ENCODE data around the gene KCNIP4. TPM values are rescaled to one million over a fixed set of nuclear protein-coding genes. Genes with fewer than 3 reads are reported as not detected.

The KCNIP4 gene
- total and polyA plus RNA-seq, 9 of the 15 experiments (the other 6 are each of a cell fraction or from before 2014, with no cell fraction given), result 0.25 to 0.41 TPM; not detected in 7

DNA sequence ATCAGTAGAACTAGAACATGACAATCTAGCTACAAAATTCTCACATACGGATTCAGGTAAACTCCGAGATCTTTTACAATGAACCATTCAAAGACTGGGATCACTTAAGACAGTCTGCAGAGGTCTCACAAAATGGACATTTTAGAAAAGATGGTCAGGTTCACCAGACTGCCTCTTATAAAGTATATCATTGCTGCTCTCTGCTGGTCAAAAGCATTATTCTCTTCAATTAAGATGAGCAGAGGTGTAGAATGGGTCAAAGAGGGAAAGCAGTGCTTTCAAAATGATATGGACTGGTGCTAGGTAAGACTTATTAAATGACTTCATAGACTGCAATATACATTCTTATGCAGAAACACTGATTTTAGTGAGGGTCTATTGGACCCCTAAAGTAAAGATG, 813.6 kb downstream of the KCNIP4 start (continued):
- TF ChIP-seq SREBF1 (IDR thresholded peaks at IDR 0.05; ENCODE audit: borderline replicate concordance, low read depth, low read length) (no peak), POLR2A (conservative IDR thresholded peaks at IDR 0.05) (no peak), ZNF232 (CRISPR knock-in tag; IDR thresholded peaks at IDR 0.05) (no peak), L3MBTL2 (IDR thresholded peaks at IDR 0.05) (no peak), GTF3C2 (IDR thresholded peaks at IDR 0.05; ENCODE audit: borderline replicate concordance, extremely low read depth, insufficient read length) (no peak), MEF2A (IDR thresholded peaks at IDR 0.05; ENCODE audit: control insufficient read depth, low read depth, low read length) (no peak)

DNA sequence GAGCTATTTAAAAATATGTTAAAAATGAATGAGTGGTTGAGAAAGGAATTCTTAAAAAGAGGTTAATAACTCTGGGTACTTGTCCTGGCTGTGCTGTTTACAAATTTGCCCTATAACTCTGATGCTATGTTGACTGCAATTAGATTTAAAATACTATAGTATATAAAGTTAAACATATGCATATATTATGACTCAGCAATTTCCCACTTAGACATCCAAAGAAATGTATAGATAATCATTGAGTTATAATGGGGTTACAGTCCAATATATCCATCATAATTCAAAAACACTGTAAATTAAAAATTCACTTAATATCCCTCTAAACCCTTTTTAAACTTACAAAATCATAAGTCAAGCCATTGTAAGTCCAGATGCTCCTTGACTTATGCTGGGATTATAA, 818.0 kb downstream of the KCNIP4 start:
- H3K9me1 ChIP-seq (ENCODE audit: control insufficient read depth, insufficient read depth, low read length), result no peaks in the 10 kb centered on the region
- DNase-seq (ENCODE audit: extremely low read depth in 1 of 4, low spot score in 3 of 4) (no peak), ATAC-seq (no peak), FAIRE-seq (no peak)
- H3K9me3 ChIP-seq (replicated peaks; ENCODE audit: control insufficient read depth, insufficient read depth, low read depth, low read length), result 0 out of 2 replicates have a peak, but pooled peaks cover 2% of the 10 kb centered on the region
- no TSS peak for BruUV-seq (replicated peaks)
- CTCF ChIA-PET (ENCODE audit: low intra/inter-chr PET ratio), result no interaction called here
- TF ChIP-seq NFE2L1 (tag; IDR thresholded peaks at IDR 0.05; ENCODE audit: borderline replicate concordance, low read depth), result no peak
- peak; percentile 44 for TF ChIP-seq MAFG (tag; conservative IDR thresholded peaks at IDR 0.05)
- TF ChIP-seq ZNF316 (IDR thresholded peaks at IDR 0.05), result peak; percentile 41; the same call in 1 of the 2 replicates
- peak; percentile 30; the same call in 1 of the 2 replicates for TF ChIP-seq MAFF (IDR thresholded peaks at IDR 0.05; ENCODE audit: low read length)
- no peak for TF ChIP-seq CREB3 (tag; conservative IDR thresholded peaks at IDR 0.05; ENCODE audit: low read depth)
- no peak for TF ChIP-seq ZNF398 (CRISPR knock-in tag; IDR thresholded peaks at IDR 0.05)
- peak; percentile 13; the same call in 1 of the 2 replicates for TF ChIP-seq MAFK (IDR thresholded peaks at IDR 0.05; ENCODE audit: low read length)
- no peak for TF ChIP-seq ZFPM2 (CRISPR knock-in tag; IDR thresholded peaks at IDR 0.05)
- H3K79me2 ChIP-seq (ENCODE audit: control insufficient read depth, insufficient read depth, low read length), result no peaks in the 10 kb centered on the region
- no peaks in the 10 kb centered on the region for H3K27me3 ChIP-seq (ENCODE audit: control insufficient read depth in 2 of 2, insufficient read depth in 2 of 2, low read length in 2 of 2)
- no peak overlapping the region for H3K27ac ChIP-seq (ENCODE audit: extremely low read depth, low read depth, low read length)
- H3K4me3 ChIP-seq, result no peak overlapping the region
- POLR2A ChIA-PET, result no interaction called here
- no peaks in the 10 kb centered on the region for H4K20me1 ChIP-seq (replicated peaks; ENCODE audit: control insufficient read depth, insufficient read depth, low read length)
- H3K4me1 ChIP-seq (replicated peaks in 1 of 2; ENCODE audit: control insufficient read depth in 2 of 2, insufficient read depth in 2 of 2, low read length in 2 of 2), result no peaks in the 10 kb centered on the region
- in situ Hi-C loops (cut with MboI) (no loop called here), intact Hi-C loops (cut with micrococcal nuclease) (no loop called here)
- H3K4me2 ChIP-seq (ENCODE audit: insufficient read depth, low read length), result no peak overlapping the region
- no peak overlapping the region for H2AFZ ChIP-seq (ENCODE audit: low read depth, low read length)
- H3K9ac ChIP-seq (ENCODE audit: insufficient read depth in 1 of 2, low read depth in 2 of 2, low read length in 2 of 2), result no peak overlapping the region
- no peaks in the 10 kb centered on the region for H3K36me3 ChIP-seq (ENCODE audit: control insufficient read depth, insufficient read depth, low read length)
